Measurements from ENCODE around the gene LPAR2. TPM values are rescaled to one million over a fixed set of nuclear protein-coding genes. Genes with fewer than 3 reads are reported as not detected.
A peak's percentile ranks its signal among the peaks of the same experiment; 100 is the strongest.

Gene LPAR2
- total and polyA plus RNA-seq, 5 donors = 0.57 to 3.0 (median 1.1) TPM

DNA sequence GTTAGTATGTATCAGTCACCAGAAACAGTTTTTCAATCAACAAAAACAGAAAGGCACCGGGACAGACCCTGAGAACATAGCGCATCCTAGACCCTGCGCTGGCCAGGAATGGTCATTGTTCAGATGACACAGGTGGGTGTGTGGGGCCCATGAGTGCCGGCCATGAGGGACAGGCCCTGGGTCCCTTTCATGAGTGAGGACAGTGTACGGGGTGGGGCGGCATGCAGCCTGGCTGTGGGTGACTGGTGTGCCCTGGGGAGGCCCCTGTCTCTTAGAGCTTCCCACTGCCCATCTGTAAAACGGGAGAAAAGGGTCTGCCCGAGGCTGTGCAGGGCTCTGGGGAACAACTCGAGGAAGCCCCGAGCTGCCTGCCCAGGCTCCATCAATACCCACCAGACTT lies 35.3 kb downstream of the LPAR2 start:
- 95% methylated on average over 10 of the region's 10 CpGs for WGBS
- peak in 1 of 2 donors; percentile 24 for ATAC-seq
- no peak for DNase-seq

DNA sequence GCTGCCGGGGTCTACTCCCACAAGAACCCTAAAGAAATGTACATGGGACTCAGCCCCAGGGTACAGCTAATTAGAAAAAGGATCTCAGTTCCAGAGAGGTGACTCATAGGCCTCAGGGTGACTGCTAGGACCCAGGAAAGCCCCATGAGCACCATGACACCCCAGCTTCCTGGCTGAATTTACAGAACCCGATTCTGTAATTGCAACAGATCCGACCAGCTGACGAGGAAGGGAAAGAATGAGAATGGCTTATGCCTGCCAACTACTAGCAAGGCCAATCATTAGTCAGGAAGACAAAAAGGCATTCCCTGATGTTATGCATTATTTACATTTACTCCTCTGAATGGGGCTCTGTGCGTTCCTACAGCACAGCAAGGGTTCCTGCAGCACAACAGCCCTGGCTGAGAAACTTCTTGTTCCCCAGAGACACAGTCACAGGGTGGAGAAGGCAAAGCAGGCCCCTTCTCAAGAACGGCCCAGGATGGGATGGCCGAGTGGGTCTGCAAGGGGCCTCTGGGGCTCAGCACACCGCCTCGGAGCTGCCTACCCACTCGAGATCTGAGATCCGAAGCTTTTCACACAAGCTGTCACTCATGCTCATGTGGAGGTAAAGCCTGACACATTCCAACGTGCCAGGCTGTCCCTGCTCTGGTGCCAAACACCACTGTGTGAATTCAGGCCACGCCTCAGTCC lies 36.7 kb downstream of the LPAR2 start:
- H3K4me1 ChIP-seq (ENCODE audit: control insufficient read depth, insufficient read depth, low read length) = peaks cover 6% of the 10 kb centered on the region
- no peak overlapping the region for H3K4me3 ChIP-seq (ENCODE audit: low read length)
- ATAC-seq (peak; percentile 56), DNase-seq (no peak)
- no peak overlapping the region for H3K27ac ChIP-seq (ENCODE audit: low read length)
- no peaks in the 10 kb centered on the region for H3K27me3 ChIP-seq (ENCODE audit: control insufficient read depth, insufficient read depth)
- no peaks in the 10 kb centered on the region for H3K9me3 ChIP-seq (ENCODE audit: control insufficient read depth, low read length)
- intact Hi-C loops (cut with DNase I) = no loop called here
- 41% methylated on average over 13 of the region's 13 CpGs for WGBS

More for the DNA sequence above, 35.3 kb downstream of the LPAR2 start:
- Histone ChIP-seq H3K27ac (ENCODE audit: low read length) (no peak overlapping the region), H3K27me3 (ENCODE audit: control insufficient read depth, insufficient read depth) (no peaks in the 10 kb centered on the region), H3K4me3 (ENCODE audit: low read length) (no peak overlapping the region), H3K4me1 (ENCODE audit: control insufficient read depth, insufficient read depth, low read length) (peaks cover 6% of the 10 kb centered on the region), H3K9me3 (ENCODE audit: control insufficient read depth, low read length) (no peaks in the 10 kb centered on the region)
- intact Hi-C loops (cut with DNase I) = no loop called here

DNA sequence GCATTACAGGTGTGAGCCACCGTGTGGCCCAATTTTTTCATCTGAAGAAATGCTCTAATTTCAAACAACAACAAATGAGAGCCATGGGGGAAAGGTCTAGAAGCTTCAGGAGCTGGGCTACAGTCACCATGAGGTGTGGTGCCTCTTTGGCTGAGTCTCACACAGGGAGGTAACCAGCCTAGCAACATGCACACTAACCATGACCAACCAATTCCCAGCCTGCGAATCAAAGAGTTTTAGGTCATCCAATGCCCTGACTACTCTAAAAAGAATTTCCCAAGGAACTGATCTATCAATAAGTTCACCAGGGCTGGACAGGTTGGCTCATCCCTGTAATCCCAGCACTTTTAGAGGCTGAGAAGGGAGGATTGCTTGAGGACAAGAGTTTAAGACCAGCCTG lies 39.5 kb downstream of the LPAR2 start:
- Histone ChIP-seq H3K4me1 (ENCODE audit: control insufficient read depth, insufficient read depth, low read length) (peaks cover 6% of the 10 kb centered on the region), H3K4me3 (ENCODE audit: low read length) (no peak overlapping the region), H3K27me3 (ENCODE audit: control insufficient read depth, insufficient read depth) (no peaks in the 10 kb centered on the region), H3K9me3 (ENCODE audit: control insufficient read depth, low read length) (no peaks in the 10 kb centered on the region), H3K27ac (ENCODE audit: low read length) (no peak overlapping the region)
- DNase-seq = no peak
- 88% methylated on average over 2 of the region's 2 CpGs for WGBS
- ATAC-seq = no peak
- intact Hi-C loops (cut with DNase I) = no loop called here

DNA sequence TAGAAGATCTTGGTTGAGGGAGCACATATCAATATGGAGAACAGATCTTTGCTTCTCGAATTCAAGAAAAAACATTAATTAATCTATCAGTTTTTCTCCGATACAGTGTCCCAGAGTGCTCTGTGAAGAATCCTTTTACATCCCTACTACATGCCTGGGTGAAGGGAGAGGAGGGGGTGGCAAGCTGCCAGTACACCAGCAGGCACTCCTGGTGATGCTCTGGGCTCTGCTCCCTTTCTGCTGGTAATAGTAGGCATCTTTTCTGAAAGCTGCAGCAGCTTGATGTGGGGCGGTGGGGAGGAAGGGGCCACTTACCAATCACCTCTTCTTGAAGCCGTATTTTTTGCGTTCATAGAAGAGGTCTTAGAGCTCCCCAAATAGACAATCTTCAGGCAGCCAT lies 40.2 kb downstream of the LPAR2 start:
- Histone ChIP-seq H3K9me3 (ENCODE audit: control insufficient read depth, low read length) (no peaks in the 10 kb centered on the region), H3K4me3 (ENCODE audit: low read length) (no peak overlapping the region), H3K27me3 (ENCODE audit: control insufficient read depth, insufficient read depth) (no peaks in the 10 kb centered on the region), H3K4me1 (ENCODE audit: control insufficient read depth, insufficient read depth, low read length) (peaks cover 6% of the 10 kb centered on the region), H3K27ac (ENCODE audit: low read length) (no peak overlapping the region)
- ATAC-seq = no peak
- no peak for DNase-seq
- intact Hi-C loops (cut with DNase I) = no loop called here
- 94% methylated on average over 5 of the region's 5 CpGs for WGBS

DNA sequence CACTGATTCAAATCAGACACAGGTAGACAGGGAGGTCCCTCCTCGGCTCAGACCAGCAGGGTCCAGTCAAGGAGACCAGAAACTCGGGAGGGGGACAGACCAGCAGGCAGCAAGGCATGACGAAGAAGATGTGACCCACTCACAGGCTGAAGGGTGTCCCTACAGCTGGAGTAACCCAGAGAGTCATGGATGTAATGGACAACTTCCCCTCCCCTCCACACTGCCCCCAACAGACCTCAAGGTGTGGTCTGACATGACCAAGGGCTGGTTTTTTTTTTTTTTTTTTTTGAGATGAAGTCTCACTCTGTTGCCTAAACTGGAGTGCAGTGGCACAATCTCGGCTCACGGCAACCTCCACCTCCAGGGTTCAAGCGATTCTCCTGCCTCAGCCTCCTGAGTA lies 43.7 kb downstream of the LPAR2 start:
- intact Hi-C loops (cut with DNase I) = no loop called here
- ATAC-seq (no peak), DNase-seq (no peak)
- WGBS = 89% methylated on average over 6 of the region's 6 CpGs
- Histone ChIP-seq H3K4me3 (ENCODE audit: low read length) (no peak overlapping the region), H3K27ac (ENCODE audit: low read length) (no peak overlapping the region), H3K9me3 (ENCODE audit: control insufficient read depth, low read length) (no peaks in the 10 kb centered on the region), H3K27me3 (ENCODE audit: control insufficient read depth, insufficient read depth) (no peaks in the 10 kb centered on the region), H3K4me1 (ENCODE audit: control insufficient read depth, insufficient read depth, low read length) (no peaks in the 10 kb centered on the region)

DNA sequence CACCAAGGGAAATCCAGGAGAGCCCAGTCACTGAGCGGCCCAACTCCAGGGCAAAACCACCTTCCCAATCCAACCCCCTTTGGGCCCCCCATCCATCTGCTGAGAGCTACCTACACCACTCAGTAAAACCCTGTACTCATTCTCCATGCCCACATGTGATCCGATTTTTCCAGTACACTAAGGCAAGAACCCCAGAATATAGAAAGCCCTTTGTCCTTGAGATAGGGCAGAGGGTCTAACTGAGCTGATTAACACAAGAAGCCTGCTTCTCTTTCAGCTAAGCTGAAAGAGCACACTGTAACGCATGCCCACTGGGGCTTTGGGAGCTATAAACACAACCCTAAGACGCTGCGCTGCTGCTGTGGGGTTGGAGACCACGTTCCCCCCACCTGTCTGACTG lies 45.5 kb downstream of the LPAR2 start:
- intact Hi-C loops (cut with DNase I) = no loop called here
- Histone ChIP-seq H3K27ac (ENCODE audit: low read length) (no peak overlapping the region), H3K9me3 (ENCODE audit: control insufficient read depth, low read length) (no peaks in the 10 kb centered on the region), H3K4me1 (ENCODE audit: control insufficient read depth, insufficient read depth, low read length) (no peaks in the 10 kb centered on the region), H3K27me3 (ENCODE audit: control insufficient read depth, insufficient read depth) (no peaks in the 10 kb centered on the region), H3K4me3 (ENCODE audit: low read length) (no peak overlapping the region)
- DNase-seq (no peak), ATAC-seq (no peak)
- 82% methylated on average over 6 of the region's 6 CpGs for WGBS

DNA sequence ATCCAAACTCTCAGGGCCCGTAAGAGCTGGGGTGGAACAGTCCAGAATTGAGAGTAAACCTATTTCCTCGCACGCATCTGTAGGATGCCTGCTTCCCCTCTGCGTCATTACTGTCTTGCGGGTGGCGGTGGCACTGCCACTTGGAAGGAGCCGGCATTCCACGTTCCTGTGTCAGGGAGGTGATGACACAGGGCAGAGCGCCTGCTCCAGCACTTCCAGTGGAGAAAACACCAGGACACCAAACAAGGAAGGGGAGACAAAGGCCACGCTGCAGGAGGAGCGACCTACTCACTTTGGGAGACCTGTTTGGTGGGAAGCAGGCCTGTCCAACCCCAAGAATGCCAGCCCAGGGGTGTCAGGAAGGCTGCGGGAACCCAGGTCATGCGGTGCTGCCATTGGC lies 46.6 kb downstream of the LPAR2 start:
- Histone ChIP-seq H3K9me3 (ENCODE audit: control insufficient read depth, low read length) (no peaks in the 10 kb centered on the region), H3K4me3 (ENCODE audit: low read length) (no peak overlapping the region), H3K27me3 (ENCODE audit: control insufficient read depth, insufficient read depth) (no peaks in the 10 kb centered on the region), H3K4me1 (ENCODE audit: control insufficient read depth, insufficient read depth, low read length) (no peaks in the 10 kb centered on the region), H3K27ac (ENCODE audit: low read length) (no peak overlapping the region)
- intact Hi-C loops (cut with DNase I) = no loop called here
- DNase-seq (no peak), ATAC-seq (peak; percentile 12 to 69)
- 76% methylated on average over 13 of the region's 13 CpGs for WGBS

DNA sequence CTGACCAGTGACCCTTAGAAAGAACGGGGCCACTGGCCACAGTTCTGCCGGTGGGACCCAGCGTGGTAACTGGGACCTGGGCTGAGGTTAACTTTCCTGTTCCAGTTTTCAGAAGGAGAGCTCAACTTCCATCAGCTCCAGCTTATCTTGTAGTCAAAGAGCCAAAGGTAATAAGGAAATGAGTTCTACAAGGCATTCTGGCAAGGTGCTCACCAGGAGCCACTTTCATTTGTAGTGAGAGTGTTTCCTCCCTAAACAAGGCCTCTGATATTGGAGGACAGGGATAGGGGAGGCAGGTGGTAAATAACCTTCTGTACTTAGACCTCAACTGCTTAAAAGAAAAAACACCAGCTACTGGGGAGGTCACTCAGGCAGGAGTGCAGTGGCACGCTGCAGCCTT lies 47.6 kb downstream of the LPAR2 start:
- intact Hi-C loops (cut with DNase I) = no loop called here
- H3K27me3 ChIP-seq (ENCODE audit: control insufficient read depth, insufficient read depth) = no peaks in the 10 kb centered on the region
- WGBS = 88% methylated on average over 4 of the region's 4 CpGs
- ATAC-seq = no peak
- H3K9me3 ChIP-seq (ENCODE audit: control insufficient read depth, low read length) = no peaks in the 10 kb centered on the region
- DNase-seq = no peak
- H3K4me1 ChIP-seq (ENCODE audit: control insufficient read depth, insufficient read depth, low read length) = no peaks in the 10 kb centered on the region
- no peak overlapping the region for H3K27ac ChIP-seq (ENCODE audit: low read length)
- no peak overlapping the region for H3K4me3 ChIP-seq (ENCODE audit: low read length)

DNA sequence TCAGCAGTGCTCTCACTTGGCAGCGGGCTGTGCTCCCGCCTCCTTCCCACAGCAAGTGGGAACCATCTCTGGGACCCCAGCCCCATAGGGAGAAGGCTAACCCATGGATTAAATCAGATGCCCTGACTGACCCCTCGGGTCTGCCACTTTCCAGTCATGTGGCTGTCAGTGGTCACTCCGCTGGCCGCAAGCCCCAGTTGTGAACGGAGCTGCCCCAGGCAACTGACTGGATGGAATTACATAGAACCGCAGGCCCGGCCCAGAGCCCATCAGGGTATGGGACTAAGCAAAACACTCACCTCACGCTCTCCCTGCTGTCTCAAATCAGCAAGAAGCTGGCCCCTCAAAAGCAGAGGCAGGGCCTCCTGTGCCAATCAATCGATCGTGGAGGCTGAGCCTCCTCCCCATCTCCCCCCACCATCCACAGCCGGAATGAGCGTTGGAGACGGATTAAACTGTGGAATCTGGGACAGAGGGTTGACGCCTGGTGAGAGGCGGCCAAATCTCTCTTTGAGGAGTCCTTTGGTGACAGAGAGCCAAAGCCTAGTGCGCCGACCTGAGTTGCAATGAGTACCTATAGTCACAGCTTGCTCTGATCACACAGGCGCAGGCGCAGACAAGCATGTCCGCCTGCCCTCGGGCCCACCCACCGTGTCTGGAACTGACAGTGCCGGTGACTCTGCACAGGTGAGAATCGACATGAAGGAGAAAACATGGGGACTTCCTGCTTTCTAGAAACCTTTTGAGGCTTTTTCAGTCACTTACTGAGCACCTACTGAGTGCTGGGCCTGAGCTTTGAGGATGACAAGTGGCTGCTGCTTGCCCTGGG lies 48.3 kb downstream of the LPAR2 start:
- intact Hi-C loops (cut with DNase I) = no loop called here
- no peaks in the 10 kb centered on the region for H3K9me3 ChIP-seq (ENCODE audit: control insufficient read depth, low read length)
- no peak for ATAC-seq
- 87% methylated on average over 25 of the region's 25 CpGs for WGBS
- no peak overlapping the region for H3K27ac ChIP-seq (ENCODE audit: low read length)
- DNase-seq = no peak
- H3K4me3 ChIP-seq (ENCODE audit: low read length) = no peak overlapping the region
- H3K4me1 ChIP-seq (ENCODE audit: control insufficient read depth, insufficient read depth, low read length) = no peaks in the 10 kb centered on the region
- H3K27me3 ChIP-seq (ENCODE audit: control insufficient read depth, insufficient read depth) = no peaks in the 10 kb centered on the region

DNA sequence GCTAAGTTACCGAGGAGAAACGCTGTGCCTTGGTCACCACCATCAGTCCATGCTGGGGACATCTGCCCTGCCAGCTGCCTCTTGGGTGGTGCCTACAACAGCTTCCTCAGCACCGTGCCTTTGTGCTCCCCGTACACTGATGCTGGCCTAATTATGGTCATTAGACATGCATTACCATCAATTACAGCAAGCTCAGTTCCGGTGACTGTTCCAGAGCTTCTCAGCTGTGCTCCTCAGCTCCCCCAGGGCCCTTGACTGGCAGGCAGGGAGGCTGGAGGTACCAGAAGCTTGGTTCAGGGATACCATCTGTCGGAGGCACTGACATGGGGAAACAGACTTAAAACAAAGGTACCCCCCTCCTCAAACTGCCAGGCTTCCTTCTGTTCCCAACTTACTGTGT lies 49.8 kb downstream of the LPAR2 start:
- ATAC-seq (no peak), DNase-seq (no peak)
- intact Hi-C loops (cut with DNase I) = no loop called here
- Histone ChIP-seq H3K4me3 (ENCODE audit: low read length) (no peak overlapping the region), H3K9me3 (ENCODE audit: control insufficient read depth, low read length) (no peaks in the 10 kb centered on the region), H3K27ac (ENCODE audit: low read length) (no peak overlapping the region), H3K4me1 (ENCODE audit: control insufficient read depth, insufficient read depth, low read length) (no peaks in the 10 kb centered on the region), H3K27me3 (ENCODE audit: control insufficient read depth, insufficient read depth) (no peaks in the 10 kb centered on the region)
- 90% methylated on average over 6 of the region's 6 CpGs for WGBS

DNA sequence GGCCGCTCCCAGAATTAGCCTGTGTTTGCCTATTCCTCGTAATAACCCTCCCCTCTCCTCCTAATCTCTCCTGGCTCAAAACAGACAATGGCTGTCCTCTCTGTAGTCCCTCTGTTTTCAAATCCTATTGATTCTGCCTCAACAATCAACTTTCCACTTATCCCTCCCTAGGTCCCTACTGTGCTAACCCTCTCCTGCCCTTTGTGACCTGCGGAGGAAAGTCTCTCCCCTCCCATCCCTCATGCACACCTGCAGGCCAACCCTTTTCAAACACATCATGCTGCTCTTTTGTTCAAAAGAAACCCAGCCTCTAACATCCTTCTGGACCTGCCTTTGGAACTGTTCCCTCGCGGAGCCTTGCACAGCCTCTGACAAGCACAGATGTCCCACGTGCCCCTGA lies 52.6 kb downstream of the LPAR2 start:
- 80% methylated on average over 6 of the region's 6 CpGs for WGBS
- no peak for ATAC-seq
- no peaks in the 10 kb centered on the region for H3K4me1 ChIP-seq (ENCODE audit: control insufficient read depth, insufficient read depth, low read length)
- H3K9me3 ChIP-seq (ENCODE audit: control insufficient read depth, low read length) = no peaks in the 10 kb centered on the region
- no peak overlapping the region for H3K27ac ChIP-seq (ENCODE audit: low read length)
- H3K4me3 ChIP-seq (ENCODE audit: low read length) = no peak overlapping the region
- H3K27me3 ChIP-seq (ENCODE audit: control insufficient read depth, insufficient read depth) = no peaks in the 10 kb centered on the region
- intact Hi-C loops (cut with DNase I) = no loop called here
- DNase-seq = no peak

Data from right cardiac atrium (tissue), 5 donors.